Astrocyte of the spinal cord (primary cell): Measurements from ENCODE around the gene SMARCE1.

Source experiments
- DNase-seq: peaks from one replicate; pipeline ENCODE4 v3.0.0; 2011; ENCODE audit warnings: low read depth, low spot score
- H3K4me3 ChIP-seq: 2 replicates; pipeline ENCODE4 v1.5.1; 2011; ENCODE audit warnings: low read depth, mild to moderate bottlenecking, low read length, moderate library complexity
- in situ Hi-C: cut with HindIII; loops from 2 replicates; pipeline ENCODE4 v1.10.0; 2017; ENCODE audit warnings: low sequenced_read_pairs
- TF ChIP-seq, protein P1 (sequence below): IDR thresholded peaks from 2 replicates; pipeline ENCODE4 v1.5.1; 2012; ENCODE audit warnings: low read depth, mild to moderate bottlenecking, low read length, inconsistent platforms

The SMARCE1 gene

DNA sequence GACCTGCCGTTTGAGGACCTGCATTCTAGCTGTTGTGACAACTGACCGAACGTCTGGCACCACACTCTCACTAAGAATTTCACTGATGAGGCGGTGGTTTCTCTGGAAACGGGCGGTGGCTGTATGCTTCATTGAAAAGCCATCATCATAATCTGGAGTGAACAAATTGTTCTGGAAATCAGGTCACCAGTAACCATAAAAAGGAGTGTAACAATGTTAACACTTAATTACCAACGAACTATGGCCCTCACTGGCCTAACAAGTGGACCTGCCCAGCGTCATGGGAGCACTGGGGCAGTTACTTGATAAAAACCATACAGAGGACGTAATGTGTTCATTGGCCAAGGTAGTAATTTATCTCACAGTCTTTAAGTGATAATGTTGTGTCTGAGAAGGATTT is 15.4 kb downstream of the SMARCE1 start:
- DNase-seq = no peak
- H3K4me3 ChIP-seq = no peak overlapping the region
- TF ChIP-seq, protein P1, sequence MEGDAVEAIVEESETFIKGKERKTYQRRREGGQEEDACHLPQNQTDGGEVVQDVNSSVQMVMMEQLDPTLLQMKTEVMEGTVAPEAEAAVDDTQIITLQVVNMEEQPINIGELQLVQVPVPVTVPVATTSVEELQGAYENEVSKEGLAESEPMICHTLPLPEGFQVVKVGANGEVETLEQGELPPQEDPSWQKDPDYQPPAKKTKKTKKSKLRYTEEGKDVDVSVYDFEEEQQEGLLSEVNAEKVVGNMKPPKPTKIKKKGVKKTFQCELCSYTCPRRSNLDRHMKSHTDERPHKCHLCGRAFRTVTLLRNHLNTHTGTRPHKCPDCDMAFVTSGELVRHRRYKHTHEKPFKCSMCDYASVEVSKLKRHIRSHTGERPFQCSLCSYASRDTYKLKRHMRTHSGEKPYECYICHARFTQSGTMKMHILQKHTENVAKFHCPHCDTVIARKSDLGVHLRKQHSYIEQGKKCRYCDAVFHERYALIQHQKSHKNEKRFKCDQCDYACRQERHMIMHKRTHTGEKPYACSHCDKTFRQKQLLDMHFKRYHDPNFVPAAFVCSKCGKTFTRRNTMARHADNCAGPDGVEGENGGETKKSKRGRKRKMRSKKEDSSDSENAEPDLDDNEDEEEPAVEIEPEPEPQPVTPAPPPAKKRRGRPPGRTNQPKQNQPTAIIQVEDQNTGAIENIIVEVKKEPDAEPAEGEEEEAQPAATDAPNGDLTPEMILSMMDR = no peak
- in situ Hi-C loops = no loop called here

DNA sequence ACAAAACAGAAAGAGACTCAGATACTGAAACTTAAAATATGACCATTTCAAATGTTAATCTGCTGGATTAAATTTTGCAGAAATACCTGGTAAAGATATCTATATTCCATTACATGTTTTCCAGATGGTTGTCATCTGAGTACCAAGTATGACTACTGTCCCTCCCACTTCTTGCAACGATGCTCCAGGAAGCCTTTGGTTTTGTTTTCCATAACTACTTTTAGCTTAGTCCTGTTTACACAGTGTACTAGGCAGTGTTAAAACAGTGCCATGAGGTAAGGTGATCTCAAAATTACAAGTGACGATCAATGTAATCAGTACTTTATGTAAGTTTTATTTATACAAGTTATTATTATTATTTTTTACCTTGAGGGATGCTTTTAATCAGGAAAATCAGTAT is 17.8 kb downstream of the SMARCE1 start:
- TF ChIP-seq, protein P1 = no peak
- in situ Hi-C loops = no loop called here

DNA sequence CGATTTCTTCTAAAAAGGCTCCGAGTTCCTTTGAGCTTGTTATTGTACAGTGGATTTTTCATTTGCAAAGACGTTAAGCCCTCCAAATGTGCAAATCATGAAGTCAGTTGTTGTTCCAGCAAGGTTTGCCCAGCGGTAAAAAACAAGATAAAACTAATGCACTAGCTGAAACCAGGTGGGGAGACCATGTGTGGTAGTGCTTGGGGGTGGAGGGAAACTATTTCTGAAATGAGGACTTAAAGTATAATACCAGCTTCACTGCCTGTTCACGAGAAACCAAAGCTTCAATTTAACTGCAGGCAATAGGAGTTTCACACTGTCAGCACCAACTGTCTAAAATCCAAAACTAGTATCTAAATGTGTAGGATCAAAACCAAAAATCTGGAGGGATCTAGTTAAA is 22.3 kb downstream of the SMARCE1 start:
- no peak overlapping the region for H3K4me3 ChIP-seq
- no peak for DNase-seq
- in situ Hi-C loops = no loop called here
- TF ChIP-seq, protein P1 = no peak

More for the DNA sequence above, 17.8 kb downstream of the SMARCE1 start:
- H3K4me3 ChIP-seq = no peak overlapping the region
- no peak for DNase-seq

DNA sequence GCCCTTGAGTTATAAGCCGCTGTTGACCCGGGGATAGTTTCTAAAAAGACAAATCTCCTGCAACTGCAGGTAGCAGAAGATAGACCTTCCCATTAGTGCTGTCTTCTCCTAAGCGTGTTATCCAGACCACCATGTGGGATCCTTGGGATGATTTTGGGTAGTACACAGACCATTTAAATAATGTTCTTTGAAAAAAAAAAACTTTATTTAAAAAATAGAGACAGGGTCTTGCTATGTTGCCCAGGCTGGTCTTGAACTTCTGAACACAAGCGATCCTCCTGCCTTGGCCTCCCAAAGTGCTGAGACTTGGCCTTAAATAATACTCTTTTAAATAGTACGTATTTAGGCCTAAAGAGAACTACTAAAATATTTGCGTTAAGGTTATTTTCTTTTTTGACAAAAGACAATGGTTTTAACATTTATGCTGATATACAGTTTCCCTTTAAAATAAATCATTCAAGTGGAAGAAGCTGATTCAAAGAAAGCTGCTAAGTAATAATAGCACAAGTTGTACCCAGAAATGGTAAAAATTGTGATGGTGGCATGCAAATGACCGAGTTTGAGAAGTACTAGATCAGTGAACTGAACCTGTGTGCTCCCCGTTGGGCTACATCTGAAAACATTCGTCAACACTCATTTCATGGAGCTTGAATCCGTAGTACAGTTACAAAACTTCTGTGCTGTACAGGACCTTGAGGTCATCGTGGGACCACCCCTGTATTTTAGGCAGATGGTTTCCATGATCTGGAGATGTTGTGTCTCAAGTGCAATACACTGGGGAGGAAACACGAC is 24.0 kb downstream of the SMARCE1 start:
- TF ChIP-seq, protein P1 = no peak
- H3K4me3 ChIP-seq = no peak overlapping the region
- in situ Hi-C loops = no loop called here
- DNase-seq = no peak

DNA sequence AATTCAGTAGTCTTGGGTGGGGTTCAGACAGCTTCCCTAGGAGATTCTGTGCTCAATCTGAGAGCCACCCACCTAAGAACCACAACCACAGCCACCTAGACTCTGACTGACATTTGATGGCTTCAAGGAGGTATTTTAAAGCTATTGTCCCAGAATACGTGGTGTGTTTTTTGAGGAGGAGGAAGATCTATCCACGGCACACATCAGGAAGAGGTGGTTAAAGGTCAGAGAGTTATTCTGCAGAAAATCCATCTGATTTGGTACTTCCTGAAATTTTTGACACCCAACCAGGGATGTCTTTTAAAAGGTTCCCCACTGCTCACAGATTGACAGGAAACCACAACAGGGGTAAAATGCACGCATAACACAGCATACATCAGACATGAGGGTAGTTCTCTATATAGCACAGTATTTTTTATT is 25.1 kb downstream of the SMARCE1 start:
- no peak for DNase-seq
- no peak overlapping the region for H3K4me3 ChIP-seq
- TF ChIP-seq, protein P1 = no peak
- in situ Hi-C loops = no loop called here

DNA sequence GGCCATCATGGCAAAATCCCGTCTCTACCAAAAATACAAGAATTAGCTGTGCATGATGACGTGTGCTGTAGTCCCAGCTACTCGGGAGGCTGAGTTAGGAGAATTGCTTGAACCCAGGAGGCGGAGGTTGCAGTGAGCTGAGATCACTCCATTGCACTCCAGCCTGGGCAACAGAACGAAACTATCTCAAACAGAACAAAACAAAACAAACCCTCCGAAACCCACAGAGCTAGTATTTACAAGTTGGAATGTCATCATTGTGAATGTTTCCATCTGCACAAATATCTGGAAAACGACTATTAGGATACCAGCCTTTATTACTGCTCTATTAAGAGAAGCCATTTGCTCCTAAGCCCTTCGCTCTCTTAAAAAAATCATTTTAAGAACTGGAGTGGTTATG is 26.0 kb downstream of the SMARCE1 start:
- in situ Hi-C loops = no loop called here
- TF ChIP-seq, protein P1 = no peak
- H3K4me3 ChIP-seq = no peak overlapping the region
- DNase-seq = no peak

DNA sequence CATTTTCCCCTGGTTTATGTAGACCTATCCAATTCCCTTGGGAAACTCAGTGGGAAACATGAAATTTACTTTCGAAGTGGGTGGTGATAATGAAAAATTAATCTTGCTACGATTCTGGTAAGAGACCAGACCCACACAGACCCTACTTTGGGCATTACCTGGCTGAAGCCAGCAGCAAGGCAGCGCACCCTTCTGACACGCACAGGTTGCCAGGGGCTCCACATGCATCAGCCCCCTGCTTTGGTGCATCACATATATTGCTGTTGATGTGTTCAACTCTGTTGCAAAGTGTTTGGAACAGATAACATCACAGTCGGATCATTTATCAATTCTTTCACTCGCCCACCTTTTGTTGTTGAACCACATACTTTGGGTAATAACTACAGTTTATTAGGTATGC is 26.6 kb downstream of the SMARCE1 start:
- no peak for DNase-seq
- TF ChIP-seq, protein P1 = no peak
- H3K4me3 ChIP-seq = no peak overlapping the region
- in situ Hi-C loops = no loop called here
